ENCODE measurements around the gene ACADS. TPM values are rescaled to one million over a fixed set of nuclear protein-coding genes. Genes with fewer than 3 reads are reported as not detected.
A peak's percentile ranks its signal among the peaks of the same experiment; 100 is the strongest.

Gene ACADS
- total RNA-seq, 4 donors from 2014 or later, result 30.5 to 55.1 (median 40.3) TPM

DNA sequence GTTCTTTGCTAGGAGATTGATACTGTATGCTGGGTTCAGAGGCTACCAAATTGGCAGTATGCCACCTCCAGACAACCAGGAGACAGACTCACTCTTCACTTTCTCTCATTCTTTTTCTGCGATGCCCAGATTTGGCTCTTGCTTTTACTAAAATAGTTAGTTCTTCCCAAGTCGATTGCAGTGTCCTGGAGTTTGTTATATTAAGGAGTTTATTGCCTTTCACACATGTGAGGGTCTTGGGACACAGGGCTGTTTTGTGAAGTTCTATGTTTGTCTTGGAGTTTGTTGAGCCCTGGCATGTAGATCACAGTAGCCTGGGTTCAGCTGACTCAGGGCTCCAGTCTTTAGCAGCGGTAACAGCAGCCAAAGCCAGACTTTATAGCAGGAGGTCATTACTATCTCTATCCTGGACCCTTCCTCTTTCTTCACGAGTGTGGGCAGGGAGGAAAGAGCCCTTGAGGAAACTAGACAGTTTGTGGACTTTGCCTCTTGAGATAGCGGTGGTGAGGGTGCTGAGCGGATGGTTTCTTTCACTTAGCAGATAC is 37.0 kb upstream of the ACADS start:
- 13 to 17% methylated on average over 2 to 4 of the region's 6 CpGs for WGBS, 2 donors (ENCODE audit: low coverage in 1 of 2)

DNA sequence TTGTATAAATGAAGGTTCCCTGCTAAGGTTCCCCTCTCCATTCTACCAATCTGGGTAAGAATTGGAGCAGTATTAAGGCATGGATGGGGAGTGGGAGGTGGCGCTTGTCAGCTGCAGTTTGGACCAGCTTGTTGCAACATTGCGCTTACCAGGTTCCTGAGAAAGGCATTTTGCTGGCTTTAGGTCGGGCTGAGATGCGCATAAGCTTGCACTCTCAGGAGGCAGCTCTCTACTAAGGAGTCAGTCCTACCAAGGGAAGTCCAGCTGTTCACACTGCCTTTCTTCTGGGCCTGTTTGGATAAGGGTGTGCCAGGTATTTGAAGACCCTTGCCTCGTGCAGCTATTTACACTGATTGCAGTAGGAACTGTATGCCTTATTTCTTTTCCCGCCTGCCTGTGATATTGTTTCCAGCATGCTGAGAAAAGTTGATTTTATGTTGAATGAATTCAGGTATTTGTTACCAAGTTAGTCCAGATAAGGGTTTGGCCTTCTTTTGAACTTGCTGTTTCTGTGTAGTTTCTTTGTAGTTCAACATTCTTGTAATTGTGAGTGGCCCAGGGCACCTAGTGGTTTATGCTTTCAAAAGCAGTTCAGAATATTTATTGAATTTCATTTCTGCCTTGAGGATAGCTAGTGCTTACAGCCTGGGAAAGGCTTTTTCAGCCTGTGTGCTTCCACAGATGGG is 36.1 kb upstream of the ACADS start:
- peaks cover 0 to 11% of the 10 kb centered on the region in 2 donors for H3K36me3 ChIP-seq
- peak overlapping the region in 1 of 2 donors; percentile 92 for H3K4me3 ChIP-seq
- no peaks in the 10 kb centered on the region for H3K27me3 ChIP-seq
- no peaks in the 10 kb centered on the region for H3K9me3 ChIP-seq
- WGBS, 2 donors (ENCODE audit: low coverage in 1 of 2), result 62 to 80% methylated on average over 1 to 5 of the region's 6 CpGs
- no peak for ATAC-seq
- peak overlapping the region in 1 of 4 donors; percentile 91 for H3K27ac ChIP-seq
- TF ChIP-seq POLR2AphosphoS5 (IDR thresholded peaks at IDR 0.05) (no peak), POLR2A (IDR thresholded peaks at IDR 0.05) (no peak), EP300 (IDR thresholded peaks at IDR 0.05) (no peak)
- TF ChIP-seq, protein P1, sequence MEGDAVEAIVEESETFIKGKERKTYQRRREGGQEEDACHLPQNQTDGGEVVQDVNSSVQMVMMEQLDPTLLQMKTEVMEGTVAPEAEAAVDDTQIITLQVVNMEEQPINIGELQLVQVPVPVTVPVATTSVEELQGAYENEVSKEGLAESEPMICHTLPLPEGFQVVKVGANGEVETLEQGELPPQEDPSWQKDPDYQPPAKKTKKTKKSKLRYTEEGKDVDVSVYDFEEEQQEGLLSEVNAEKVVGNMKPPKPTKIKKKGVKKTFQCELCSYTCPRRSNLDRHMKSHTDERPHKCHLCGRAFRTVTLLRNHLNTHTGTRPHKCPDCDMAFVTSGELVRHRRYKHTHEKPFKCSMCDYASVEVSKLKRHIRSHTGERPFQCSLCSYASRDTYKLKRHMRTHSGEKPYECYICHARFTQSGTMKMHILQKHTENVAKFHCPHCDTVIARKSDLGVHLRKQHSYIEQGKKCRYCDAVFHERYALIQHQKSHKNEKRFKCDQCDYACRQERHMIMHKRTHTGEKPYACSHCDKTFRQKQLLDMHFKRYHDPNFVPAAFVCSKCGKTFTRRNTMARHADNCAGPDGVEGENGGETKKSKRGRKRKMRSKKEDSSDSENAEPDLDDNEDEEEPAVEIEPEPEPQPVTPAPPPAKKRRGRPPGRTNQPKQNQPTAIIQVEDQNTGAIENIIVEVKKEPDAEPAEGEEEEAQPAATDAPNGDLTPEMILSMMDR (IDR thresholded peaks at IDR 0.05), result no peak
- H3K4me1 ChIP-seq, result peaks cover 0 to 64% (median 16%) of the 10 kb centered on the region in 3 donors

More for the DNA sequence above, 37.0 kb upstream of the ACADS start:
- Histone ChIP-seq H3K27me3 (no peaks in the 10 kb centered on the region), H3K9me3 (no peaks in the 10 kb centered on the region), H3K36me3 (peaks cover 0 to 2% of the 10 kb centered on the region in 2 donors), H3K27ac (peak overlapping the region in 3 of 4 donors; percentile 91 to 94 (median 94)), H3K4me1 (peaks cover 0 to 64% (median 16%) of the 10 kb centered on the region in 3 donors), H3K4me3 (peak overlapping the region; percentile 5 to 92)
- TF ChIP-seq, protein P1 (IDR thresholded peaks at IDR 0.05), result no peak
- no peak for TF ChIP-seq EP300 (IDR thresholded peaks at IDR 0.05)
- TF ChIP-seq POLR2A (IDR thresholded peaks at IDR 0.05), result no peak
- no peak for TF ChIP-seq POLR2AphosphoS5 (IDR thresholded peaks at IDR 0.05)
- ATAC-seq, result no peak

DNA sequence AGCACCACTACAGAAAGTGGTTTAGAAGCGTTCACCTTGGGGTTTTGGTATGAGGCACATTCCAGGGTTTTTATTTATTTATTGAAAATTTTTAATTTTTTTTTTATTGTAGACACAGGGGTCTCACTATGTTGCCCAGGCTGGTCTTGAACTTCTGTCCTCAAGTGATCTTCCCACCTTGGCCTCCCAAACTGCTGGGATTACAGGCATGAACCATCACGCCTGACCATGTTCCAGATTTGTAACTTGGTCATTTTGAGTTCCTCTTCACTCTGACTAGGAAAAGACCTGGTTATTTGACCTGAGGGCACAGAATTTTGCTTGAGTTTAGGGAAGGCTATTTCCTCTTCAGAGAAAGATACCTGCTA is 35.6 kb upstream of the ACADS start:
- peaks cover 0 to 64% (median 16%) of the 10 kb centered on the region in 3 donors for H3K4me1 ChIP-seq
- no peak overlapping the region for H3K27ac ChIP-seq

DNA sequence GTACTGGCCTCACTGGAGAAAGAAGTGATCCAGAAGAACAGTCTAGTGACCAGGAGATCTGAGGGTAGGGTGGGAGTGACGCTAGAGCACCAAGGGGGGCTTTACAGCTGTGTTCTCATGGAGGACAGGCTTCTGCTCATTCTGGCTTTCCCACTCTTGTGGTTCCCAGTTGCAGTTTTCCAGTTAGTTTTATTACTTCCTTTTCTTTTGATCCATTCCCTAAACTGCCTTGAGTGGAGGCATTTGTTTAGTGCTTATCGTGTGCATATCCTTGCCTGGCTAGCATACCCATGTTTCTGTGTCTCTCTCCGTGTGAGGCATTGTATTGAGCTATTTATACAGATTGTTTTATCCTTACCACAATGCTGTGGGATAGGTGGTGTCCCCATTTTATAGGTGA is 34.6 kb upstream of the ACADS start:
- peaks cover 0 to 58% (median 16%) of the 10 kb centered on the region in 3 donors for H3K4me1 ChIP-seq
- no peaks in the 10 kb centered on the region for H3K27me3 ChIP-seq
- WGBS, 2 donors (ENCODE audit: low coverage in 1 of 2), result 67 to 71% methylated on average over 3 of the region's 3 CpGs
- TF ChIP-seq, protein P1 (IDR thresholded peaks at IDR 0.05), result no peak
- no peak for TF ChIP-seq POLR2AphosphoS5 (IDR thresholded peaks at IDR 0.05)
- no peak for TF ChIP-seq EP300 (IDR thresholded peaks at IDR 0.05)
- no peak for TF ChIP-seq POLR2A (IDR thresholded peaks at IDR 0.05)
- H3K27ac ChIP-seq, result no peak overlapping the region
- peaks cover 0 to 25% of the 10 kb centered on the region in 2 donors for H3K36me3 ChIP-seq
- no peaks in the 10 kb centered on the region for H3K9me3 ChIP-seq
- no peak overlapping the region for H3K4me3 ChIP-seq
- no peak for ATAC-seq

More for the DNA sequence above, 35.6 kb upstream of the ACADS start:
- H3K4me3 ChIP-seq, result no peak overlapping the region
- no peaks in the 10 kb centered on the region for H3K9me3 ChIP-seq
- no peaks in the 10 kb centered on the region for H3K27me3 ChIP-seq
- 100% methylated on average over 1 of the region's 2 CpGs for WGBS, 2 donors (ENCODE audit: low coverage in 1 of 2)
- H3K36me3 ChIP-seq, result peaks cover 0 to 16% of the 10 kb centered on the region in 2 donors
- TF ChIP-seq POLR2AphosphoS5 (IDR thresholded peaks at IDR 0.05) (no peak), EP300 (IDR thresholded peaks at IDR 0.05) (no peak), POLR2A (IDR thresholded peaks at IDR 0.05) (no peak)
- TF ChIP-seq, protein P1 (IDR thresholded peaks at IDR 0.05), result no peak
- ATAC-seq, result no peak
